Suppressor macrophage (primary cell): ENCODE data around the gene DPP10.
A peak's percentile ranks its signal among the peaks of the same experiment; 100 is the strongest.

Experiments
- DNase-seq, 4 experiments: peaks; one replicate each; pipeline ENCODE4 v3.0.0-alpha.2; 2020 to 2022

DPP10 gene

DNA sequence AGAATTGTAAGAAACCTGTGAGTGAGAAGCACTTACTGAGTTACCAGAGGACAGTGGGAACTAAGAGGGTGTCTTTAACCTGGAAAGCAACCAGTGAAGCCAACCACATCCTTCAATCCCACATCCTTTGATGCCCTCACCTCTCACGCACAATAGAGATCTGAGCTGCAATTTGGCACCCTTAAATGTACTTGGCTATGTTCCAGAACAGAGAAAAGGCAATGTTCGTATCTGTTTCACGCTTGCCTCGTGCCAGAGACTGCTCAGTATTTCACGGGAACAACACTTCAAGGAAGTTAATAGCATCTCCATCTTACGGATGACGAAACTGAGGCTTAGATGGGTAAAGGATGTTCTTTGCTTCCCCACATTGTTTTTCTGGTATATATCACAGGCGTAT, 167.4 kb downstream of the DPP10 start:
- DNase-seq, result no peak

DNA sequence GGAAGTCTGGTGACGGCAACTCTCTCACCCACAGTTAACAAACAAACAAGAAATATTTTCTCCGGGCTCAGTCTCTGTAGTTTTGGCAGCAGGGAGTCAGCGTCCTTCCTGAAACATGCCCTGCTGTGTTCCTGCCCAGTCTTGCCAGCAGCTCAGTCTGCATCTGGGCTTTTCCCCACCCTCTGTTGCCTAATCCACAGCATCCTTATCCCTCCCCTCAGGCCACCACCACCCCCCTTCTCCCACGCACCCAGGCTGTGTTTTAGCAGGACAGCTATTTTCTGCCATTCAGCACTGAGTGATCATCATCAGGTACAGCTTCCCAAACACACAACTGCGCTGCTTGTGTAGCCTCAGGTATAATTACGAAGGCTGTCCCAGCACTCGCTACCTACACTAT, 168.2 kb downstream of the DPP10 start:
- no peak for DNase-seq

DNA sequence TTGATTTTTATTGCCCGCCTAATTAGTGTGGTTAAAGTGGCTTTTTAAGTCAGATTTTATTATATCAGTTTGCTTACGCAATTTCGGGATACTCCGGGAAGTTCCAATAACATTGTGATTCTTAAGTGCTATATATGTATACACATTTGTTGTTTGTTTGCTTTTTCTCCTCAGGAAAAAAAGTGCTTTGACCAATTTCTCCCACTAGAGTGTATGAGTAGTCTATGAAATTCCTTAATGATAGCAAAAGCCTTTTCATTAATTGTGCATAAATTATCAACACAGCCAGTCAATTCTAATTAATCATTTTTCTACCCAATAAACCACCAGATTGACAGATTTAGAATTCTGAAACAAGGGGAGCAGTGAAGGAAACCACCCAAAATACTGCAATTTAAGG, 172.2 kb downstream of the DPP10 start:
- no peak for DNase-seq

DNA sequence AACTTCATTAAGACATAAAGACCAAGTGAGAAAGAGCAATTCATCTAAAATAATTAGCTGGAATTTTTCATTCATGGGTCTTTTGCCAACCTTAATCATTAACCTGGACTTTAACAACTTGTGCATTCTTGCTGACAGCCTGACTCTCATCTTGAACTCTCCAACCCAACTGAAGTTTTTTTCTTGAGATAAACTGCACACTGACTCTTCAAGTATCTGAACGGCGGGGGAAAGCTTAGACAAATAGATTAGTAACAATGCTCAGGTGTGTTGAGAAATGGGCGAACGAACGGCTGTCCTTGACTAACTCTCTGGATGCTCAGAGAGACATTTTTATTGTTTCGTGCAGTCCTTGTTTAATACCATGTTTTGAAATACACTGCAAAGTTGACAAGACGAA, 186.0 kb downstream of the DPP10 start:
- no peak for DNase-seq

DNA sequence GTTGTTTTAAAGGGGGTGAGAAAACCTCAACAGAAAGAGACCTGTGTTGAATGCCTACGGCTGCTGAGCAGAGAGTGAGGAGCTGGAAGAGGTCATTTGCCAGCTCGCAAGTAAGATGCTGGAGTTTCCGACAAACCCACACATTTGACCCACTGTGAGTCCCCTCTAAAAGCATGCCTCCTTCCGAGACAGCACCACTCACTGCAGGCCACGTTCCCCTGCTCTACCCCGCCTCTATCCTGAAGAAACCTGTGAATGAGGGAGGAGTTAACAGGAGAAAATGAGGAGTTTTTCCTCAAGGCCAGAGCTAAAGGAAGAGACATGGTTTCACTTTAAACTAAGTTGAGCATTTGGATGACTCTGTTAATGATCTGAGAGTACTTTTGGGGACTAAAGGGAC, 188.7 kb downstream of the DPP10 start:
- no peak for DNase-seq

DNA sequence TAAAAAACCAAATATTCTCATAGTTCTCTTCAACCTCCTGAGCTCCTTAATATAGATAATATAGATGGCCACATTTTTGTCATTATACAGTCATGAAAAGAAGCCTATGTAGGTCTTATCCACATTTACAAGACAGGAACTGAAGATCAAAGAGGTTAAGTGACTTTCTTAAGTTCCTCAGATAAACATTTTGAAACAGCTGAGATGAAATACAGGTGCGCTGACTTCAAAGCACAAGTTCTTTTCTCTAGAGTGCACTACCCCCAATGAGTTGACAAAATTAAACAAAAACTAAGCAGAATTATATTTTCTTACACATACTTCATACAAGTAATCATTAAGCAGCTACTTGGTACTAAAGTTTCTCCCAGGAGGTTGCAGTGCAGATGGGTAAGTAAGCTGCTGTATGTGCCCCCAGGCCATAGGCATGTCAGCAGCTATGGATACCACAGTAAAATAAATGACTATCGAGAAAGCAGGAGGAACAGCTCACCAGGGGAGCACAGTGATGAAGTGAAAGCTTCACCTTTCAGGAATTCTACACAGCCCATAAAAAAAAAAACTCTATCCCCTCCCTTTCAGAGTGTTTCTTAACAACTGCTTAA, 199.8 kb downstream of the DPP10 start:
- no peak for DNase-seq

DNA sequence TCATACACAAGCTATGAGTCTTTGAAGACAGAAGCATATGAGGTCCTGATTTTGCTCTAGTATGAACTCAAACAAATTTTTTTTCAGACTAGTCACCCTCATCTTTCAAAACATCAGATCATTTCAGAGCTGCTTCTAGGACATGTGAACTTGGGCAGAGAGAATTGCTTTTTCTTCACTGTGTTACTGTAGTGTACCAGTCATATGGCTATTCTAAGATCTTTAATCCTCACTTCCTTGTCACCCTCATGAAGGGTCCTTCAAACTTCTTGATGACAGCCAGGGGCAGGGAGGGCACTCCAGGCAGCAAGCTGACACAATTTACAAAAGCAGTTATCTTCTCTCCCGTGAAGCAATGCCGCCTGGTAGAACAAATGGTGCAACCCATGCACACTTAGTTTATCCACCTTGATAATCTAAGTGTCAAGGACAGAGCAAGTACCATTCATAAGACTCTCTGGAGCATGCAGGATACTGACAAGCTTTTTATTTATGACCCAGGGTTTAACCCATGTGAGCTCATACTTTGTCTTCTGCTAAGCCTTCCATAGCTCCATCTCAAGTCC, 200.6 kb downstream of the DPP10 start:
- no peak for DNase-seq

DNA sequence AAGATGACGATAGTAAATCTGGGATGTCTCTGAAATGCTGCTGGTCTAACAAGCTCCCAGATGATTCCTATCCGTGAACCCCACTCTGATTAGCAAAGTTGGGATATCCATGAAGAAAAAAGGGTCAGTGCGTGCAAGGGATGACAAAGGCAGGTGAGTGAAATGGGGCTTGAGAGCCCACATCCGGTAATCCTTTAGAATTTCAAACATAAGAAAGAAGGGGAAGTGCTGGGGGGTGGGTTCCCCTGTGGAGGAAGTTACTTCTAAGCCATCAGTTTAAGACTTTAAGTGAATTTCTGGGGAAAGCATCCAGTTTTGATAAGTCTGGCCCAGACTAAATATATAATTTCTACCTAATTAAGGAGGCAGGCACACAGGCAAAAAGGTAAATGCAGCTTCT, 209.5 kb downstream of the DPP10 start:
- DNase-seq, result no peak

DNA sequence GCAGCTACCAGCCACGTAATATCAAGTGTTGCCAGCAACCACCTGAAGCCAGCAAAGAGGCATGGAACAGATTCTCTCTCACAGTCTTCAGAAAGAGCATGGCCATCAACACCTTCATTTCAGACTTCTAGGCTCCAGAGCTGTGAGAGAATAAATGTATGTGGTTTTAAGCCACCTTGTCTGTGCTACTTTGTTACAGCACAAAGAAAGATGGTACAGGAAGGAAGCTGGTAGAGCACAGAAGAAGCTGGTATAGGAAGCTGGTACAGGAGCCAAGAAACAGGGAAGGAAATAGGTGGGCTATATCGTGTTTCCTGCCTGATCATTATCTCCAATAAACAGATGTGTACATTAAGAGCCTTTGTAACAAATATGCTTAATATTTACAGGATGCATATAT, 217.4 kb downstream of the DPP10 start:
- no peak for DNase-seq

DNA sequence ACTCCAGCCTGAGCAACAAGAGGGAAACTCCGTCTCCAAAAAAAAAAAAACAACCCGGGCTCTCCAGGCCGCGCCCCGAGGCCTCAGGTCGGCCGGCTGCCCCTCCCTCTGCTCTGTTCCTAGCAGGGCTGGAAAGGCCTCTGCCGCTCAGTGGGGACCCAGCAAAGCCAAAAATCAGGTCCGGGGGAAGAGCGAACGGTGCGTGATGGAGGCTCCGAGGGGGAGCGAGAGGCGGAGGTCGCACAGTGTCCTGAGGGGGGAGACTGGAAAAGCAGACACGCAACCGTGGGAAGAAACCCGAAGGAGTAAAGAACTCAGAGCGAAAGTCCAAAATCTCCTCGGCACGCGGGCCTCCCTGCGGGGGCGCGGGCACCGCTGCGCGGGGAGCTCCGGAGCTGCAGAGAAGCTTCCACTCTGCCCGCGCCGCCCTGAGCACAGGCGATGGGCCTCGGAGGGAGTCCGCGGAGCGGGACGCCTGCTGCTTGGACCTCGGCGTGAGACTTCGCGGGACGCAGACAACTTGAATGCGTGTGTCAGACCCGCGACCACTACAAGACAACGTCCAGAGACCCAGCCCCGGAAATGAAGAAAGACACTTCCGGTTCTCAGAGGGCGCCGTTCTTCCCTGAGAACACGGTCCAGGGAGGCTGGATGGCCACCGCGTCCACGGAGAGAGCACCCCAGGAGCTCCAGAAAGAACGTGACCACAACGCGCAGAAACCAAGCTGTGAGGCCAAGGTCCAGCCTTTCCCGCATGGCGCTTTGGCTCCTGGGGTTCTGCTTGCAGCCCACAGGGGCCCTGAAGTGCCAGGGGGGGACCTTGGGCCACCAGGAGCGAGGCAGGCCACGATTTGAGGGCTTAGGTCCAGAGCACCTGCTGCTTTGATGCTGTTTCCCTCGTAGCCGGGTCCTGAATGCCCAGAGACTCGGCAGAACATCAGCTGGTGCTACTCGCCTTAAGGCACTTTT, 219.8 kb downstream of the DPP10 start:
- DNase-seq, result peak in 1 of 4 experiments; percentile 0

DNA sequence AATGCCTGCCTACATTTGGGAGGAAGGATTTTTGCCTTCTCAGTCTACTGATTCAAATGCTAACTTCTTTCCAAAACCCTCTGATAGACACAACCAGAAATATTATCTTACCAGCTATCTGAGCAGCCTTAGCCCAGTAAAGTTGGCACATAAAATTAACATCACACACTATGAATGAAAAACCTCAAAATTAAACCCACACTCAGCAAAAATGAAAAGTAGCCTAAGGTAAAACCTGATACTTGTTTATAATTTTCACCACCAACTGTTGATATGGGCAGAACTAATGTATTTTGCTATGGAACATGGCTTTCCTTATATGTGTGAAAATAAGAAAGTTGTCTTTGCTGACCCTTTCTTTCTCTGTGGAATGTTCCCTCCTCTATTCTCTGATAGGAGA, 226.0 kb downstream of the DPP10 start:
- no peak for DNase-seq

DNA sequence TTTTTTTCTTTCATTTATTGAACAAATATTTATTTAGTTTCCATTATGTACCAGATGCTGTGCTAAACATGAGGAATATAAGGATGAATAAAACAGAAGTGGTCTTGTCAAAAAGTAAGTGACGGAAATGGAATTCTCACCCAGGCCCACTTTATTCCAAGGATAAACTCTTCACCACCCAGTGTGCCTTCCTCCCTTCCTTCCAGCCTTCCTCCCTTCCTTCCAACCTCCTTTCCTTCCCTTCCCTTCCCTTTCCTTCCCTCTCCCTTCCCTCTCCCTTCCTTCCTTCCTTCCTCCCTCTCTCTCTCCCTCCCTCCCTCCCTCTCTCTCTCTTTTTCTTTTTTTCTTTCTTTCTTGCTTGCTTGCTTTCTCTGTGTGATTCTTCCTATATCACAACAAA, 240.8 kb downstream of the DPP10 start:
- DNase-seq, result no peak

DNA sequence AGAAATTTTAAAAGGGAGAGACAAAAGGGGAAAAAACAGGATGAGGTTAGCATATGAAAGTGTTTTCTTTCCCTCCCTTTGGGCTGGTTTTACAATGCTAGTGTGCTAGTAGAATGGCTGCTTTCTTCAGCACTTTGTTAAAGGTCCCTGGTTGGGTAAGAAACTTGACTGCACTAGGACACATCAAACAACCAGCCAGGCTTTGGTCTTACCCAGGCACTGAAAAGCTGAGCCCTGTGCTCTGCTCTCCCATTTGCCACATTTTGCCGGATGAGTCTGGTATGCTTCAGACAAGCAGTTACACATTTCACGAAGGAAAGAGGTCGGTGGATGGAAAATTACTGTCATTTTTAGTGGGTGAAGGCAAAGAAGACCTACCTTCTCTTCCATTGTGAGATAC, 242.0 kb downstream of the DPP10 start:
- no peak for DNase-seq

DNA sequence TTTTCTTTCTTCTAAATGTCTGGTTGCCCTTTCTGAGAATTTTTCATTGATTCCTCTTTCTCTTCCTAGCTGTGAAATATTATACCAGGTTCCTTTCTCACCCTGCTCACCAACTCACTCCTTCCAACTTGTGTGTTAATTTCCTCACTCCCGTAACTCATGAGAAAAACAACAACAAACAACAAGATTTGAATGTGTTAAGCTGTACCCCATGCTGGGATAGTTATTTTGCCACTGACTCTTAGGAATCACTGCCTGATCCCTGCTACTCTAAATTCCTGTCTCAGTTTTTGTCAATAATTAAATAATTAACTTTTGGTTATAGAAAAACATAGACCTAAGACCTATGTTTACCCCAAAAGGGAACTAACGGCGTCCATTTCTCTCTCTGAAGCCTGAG, 242.7 kb downstream of the DPP10 start:
- DNase-seq, result no peak

DNA sequence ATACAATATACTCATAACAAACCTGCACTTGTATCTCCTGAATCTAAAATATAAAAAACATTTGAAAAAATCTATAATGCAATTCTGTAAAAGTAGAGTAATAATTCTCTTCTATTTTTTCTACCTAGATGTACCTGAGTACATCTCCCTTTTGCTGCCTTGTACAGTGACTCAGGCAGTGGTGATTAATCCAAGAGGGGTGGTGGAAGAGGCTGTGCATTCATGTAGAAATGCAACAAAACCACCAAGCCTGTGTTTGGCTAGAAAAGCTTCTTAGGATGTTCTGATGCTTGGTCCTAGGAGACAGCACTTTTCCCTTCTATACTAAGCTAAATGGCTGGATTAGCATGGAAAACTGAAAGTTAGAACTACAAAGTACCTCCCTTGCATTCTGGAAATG, 245.8 kb downstream of the DPP10 start:
- DNase-seq, result no peak

DNA sequence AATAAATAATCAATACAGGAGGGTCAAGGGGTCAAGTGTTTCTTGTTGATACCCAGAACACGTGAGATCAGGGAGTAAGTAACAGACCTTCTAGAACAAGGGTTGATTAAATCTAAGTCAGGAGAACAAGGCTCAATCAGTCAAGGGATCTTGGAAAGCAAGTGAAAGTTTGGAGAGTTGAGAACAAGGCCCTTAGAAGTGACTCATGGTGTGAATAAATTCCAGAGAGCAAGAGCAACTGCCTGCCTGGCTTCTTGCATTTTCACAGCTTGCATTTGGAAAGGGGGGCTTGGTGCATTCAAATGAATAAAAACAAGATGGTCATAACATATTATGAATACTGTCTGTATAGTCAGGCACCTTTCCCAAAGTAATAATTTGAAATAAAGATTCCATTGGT, 256.1 kb downstream of the DPP10 start:
- no peak for DNase-seq

DNA sequence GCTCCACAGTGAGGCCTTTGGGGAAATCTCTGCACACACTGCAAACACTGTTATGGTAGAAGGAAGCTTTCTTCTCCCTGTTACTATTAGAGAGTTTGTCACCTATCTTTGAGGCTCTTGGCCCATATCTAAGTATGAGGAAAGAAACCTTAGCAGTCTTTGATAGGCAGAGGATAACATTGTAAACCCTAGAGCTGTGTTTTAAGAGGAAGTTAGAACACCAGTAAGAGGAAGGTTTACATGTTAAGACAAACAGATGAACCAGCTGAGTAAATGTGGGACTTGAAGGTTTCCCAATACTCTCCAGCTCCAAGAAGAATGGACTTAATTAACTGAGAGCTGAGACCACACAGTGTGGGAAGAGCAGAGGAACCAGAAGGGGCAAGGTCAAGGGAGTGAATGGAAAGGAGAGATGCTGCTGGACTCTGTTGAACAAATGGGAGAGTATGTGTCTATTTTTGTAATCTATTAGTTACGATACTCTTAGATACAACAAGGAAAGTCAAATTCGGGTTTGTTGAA, 257.0 kb downstream of the DPP10 start:
- DNase-seq, result no peak

DNA sequence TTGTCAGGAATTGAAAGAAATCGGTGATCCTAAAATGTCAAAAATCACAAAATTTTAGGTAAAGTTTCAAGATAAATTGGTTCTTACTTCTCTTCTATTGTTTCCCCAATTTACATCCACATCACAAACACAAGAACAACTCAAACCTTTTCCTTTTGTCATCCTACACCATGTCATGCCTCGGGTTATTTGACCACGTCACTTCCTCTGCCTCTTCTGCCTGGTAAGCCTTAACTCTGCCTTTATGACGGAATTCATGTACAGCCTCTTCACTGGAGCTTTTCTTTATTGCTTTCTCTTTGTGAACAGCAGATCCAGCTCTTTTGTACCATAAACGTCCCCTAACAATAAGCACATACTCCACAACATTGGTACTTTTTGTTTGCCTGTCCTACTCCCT, 258.0 kb downstream of the DPP10 start:
- no peak for DNase-seq

DNA sequence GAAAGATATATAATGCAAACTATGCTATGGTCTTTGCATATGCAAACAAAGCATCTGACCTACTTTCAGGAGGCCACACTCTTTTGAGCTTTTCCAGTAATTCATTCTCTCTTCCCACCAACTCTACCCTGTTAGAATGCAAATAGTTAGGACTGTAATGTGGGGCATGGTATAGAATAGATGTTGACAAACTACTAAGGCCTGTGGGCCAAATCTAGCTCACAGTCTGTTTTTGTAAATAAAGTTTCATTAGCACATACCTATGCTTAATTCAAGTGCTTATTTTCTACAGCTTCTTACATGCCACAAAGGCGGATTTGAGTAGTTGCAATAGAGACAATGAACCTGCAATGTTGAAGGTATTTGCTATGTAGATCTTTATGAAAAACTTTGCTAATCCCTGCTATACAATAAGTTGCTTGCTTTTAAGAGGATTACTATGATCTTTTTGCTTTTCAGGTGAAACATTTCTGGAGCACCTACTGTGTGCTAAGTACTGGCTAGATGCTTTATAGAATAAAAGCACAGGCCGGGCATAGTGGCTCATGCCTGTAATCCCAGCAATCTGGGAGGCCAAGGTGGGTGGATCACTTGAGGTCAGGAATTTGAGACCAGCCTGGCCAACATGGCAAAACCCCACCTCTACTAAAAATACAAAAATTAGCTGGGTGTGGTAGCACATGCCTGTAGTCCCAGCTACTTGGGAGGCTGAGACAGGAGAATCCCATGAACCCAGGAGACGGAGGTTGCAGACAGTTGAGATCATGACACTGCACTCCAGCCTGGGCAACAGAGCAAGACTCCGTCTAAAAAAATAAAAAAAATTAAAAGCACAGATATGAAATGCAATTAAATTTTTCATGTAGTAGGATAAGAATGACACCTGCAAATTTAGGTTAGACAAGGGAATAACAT, 267.8 kb downstream of the DPP10 start:
- no peak for DNase-seq

DNA sequence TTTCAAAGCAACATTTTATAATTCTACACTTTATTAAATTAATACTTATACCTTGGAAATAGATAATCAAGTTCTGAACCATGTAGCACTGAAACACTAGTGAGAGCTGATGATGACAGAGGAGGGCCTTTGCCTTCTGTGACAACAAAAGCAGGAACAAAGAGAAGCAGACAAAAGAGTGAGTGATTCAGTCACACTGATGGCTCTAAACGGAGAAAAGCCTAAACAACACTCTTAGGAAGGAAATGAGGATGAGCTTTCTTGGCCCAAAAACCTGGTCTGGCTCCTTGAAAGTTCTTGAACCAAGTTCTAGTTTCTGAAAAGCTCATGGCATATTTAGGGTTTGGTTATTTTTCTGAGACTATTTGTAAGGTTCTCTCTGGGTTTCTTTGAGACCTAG, 271.9 kb downstream of the DPP10 start:
- no peak for DNase-seq

DNA sequence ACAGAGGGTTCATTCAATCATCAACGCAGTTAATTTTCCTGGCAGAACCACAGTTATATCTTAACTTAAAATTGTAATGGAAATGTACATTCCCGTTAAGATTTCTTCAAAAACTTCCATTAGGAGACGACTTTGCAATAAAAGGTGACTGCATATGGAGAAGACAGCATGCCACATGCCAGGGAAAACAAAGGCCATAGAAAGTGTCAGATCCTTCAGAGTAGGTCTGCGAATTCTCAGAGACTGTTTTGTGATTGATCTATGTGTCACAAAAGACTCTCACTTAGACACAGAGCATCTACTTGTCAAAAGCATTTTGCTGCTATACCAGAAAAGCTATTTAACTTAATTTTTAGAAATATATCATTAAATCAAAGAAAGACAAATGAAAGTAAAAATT, 274.6 kb downstream of the DPP10 start:
- no peak for DNase-seq

DNA sequence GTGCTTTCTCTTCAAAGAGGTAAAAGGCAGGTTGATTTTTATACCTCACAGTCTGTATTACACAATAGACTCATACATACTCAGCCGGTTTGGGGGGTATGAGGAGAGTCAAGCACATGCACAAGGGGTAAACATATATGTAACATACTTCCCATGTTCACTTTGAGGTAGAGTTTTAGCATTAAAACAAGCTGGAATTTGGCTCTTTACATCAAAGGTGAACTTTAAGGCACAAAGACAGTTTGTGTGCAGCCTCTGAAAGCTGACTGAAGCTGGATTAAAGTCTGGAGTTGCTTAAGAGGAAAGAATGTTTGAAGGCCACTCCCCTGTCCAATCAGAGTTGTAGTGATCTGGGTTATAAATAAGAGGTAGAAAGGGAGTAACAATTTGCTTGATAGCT, 282.0 kb downstream of the DPP10 start:
- no peak for DNase-seq

DNA sequence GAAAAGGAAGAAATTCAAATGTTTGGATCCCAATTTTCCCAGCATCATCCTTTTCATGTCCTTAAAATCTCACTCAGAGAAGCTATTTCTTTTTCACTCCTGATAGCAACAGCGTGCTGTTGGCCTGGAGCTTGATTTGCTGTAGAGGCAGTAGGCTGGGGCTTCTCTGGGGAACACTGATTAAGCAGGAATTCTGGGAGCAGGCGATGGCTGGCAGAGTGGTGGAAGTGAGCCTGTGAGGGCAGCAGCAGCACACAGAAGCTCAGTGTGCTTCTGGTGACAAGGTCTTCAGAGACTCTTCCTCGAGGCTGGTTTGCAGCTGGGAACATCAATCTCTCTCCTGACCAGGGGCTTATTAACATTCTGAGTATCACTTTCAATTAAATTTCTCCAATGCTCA, 284.6 kb downstream of the DPP10 start:
- no peak for DNase-seq
